GM19025 (cell line): Measurements from ENCODE around the gene SDC1.

Experiments
- ATAC-seq: cut with Tn5 transposase; IDR thresholded peaks from one replicate; pipeline ENCODE4 v1.9.1; 2021; ENCODE audit warnings: mild to moderate bottlenecking, low read depth, moderate library complexity; ENCODE audit not compliant: unreplicated experiment

Gene SDC1

GRCh38 chr2:20156076-20156759 is 68.7 kb downstream of the SDC1 start:
- ATAC-seq = no peak

GRCh38 chr2:20153131-20153851 is 71.6 kb downstream of the SDC1 start:
- no peak for ATAC-seq

DNA sequence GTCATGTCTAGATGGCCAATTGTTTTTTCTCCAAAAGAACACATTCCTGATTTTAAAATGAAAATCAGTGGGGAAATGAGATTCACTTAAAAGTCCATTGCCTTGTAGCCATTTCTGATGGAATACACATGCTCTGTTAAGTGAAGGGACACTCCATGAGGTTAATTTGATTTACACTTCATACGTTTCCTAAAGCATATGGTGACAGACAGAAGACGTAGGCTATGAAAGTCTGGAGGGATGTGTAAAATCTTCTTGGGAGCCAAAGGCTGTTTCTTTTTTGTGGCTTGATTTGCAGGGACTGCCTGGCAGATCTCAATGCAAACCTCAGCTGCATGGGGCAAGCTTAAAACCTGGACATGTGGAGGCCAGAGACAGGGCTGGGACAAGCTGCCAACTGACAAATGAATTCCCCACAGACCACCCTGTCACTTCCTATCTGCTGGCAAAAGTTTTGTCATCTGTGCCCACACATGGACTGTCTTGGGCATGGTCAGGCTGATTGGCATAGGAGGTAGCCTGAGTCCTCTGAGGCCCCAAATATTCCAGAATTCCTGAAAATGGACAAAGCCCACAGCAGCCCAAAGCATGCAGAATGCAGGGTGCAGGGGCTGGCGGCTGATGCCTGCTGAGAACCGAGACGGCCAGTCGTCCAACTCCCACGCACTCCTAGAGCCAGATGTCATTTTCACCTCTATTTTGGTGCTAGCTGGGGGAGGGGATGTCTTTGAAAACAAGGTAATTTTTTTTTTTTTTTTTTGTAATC is 73.9 kb downstream of the SDC1 start:
- peak; percentile 73 for ATAC-seq
